Cardiac muscle cell (in vitro differentiated cells and primary cell): ENCODE results near the gene GPR27. TPM values are rescaled to one million over a fixed set of nuclear protein-coding genes. Genes with fewer than 3 reads are reported as not detected.

Experiments used
- DNase-seq, 2 donors: peaks; one replicate each; pipeline versions ENCODE4 v3.0.0 to v3.0.0-alpha.2; 2010 to 2017; ENCODE audit warnings: low read depth in 1 of 2, low spot score in 1 of 2
- H3K27ac ChIP-seq: fragments of 200-600 bp; sonication (generic); 2 replicates; pipeline ENCODE4 v1.5.1; 2016
- H3K27me3 ChIP-seq: fragments of 200-600 bp; sonication (generic); 2 replicates; pipeline ENCODE4 v1.6.0; 2016; ENCODE audit warnings: control low read depth
- H3K36me3 ChIP-seq: fragments of 200-600 bp; sonication (generic); 2 replicates; pipeline ENCODE4 v1.5.1; 2016; ENCODE audit warnings: control low read depth
- H3K4me1 ChIP-seq: fragments of 200-600 bp; sonication (generic); 2 replicates; pipeline ENCODE4 v1.8.1; 2017; ENCODE audit warnings: low read depth, mild to moderate bottlenecking, mixed run types
- H3K4me3 ChIP-seq: fragments of 200-600 bp; sonication (generic); 2 replicates; pipeline ENCODE4 v1.5.1; 2016; ENCODE audit warnings: mild to moderate bottlenecking
- H3K9me3 ChIP-seq: fragments of 200-600 bp; sonication (generic); 2 replicates; pipeline ENCODE4 v1.5.1; 2017; ENCODE audit warnings: low read depth, mild to moderate bottlenecking, control low read depth
- polyA plus RNA-seq: library from polyadenylated mRNA; unstranded; fragments of >200 nt; fragmentation: Nextera tagmentation; extraction: Ambion mirVana; gene quantifications from 2 replicates; pipeline ENCODE4 v1.2.1, GENCODE V29; 2016
- total RNA-seq: library from RNA; depleted of rRNA; stranded (reverse); fragments of >200 nt; gene quantifications from 2 replicates; pipeline ENCODE4 v1.2.3, GENCODE V29; 2016
- TF ChIP-seq, protein P1 (sequence below): IDR thresholded peaks from 2 replicates; pipeline ENCODE4 v1.5.1; 2012; ENCODE audit warnings: low read depth, mild to moderate bottlenecking, low read length

GPR27 gene
- total and polyA plus RNA-seq, 2 experiments from 2014 or later, result 12.9 to 23.8 TPM

DNA sequence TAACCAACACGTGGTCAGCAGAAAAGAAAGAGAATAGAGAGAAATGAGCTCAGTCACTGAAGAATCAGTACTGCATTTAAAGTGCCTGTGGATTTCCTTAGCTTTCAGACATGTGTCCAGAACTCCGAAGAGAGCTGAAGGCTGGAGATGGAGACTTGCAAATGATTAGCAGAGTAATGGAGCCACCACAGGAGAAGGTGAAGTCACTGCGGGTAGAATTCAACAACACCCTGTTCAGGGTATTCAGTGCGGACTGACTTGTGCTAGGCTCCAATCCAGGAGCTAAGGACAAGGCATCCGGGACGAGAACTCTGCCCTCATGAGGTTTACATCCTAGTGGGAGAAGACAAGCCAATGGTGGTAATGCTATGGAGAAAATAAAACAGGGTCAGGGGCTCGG lies 32.7 kb upstream of the GPR27 start:
- TF ChIP-seq, protein P1, sequence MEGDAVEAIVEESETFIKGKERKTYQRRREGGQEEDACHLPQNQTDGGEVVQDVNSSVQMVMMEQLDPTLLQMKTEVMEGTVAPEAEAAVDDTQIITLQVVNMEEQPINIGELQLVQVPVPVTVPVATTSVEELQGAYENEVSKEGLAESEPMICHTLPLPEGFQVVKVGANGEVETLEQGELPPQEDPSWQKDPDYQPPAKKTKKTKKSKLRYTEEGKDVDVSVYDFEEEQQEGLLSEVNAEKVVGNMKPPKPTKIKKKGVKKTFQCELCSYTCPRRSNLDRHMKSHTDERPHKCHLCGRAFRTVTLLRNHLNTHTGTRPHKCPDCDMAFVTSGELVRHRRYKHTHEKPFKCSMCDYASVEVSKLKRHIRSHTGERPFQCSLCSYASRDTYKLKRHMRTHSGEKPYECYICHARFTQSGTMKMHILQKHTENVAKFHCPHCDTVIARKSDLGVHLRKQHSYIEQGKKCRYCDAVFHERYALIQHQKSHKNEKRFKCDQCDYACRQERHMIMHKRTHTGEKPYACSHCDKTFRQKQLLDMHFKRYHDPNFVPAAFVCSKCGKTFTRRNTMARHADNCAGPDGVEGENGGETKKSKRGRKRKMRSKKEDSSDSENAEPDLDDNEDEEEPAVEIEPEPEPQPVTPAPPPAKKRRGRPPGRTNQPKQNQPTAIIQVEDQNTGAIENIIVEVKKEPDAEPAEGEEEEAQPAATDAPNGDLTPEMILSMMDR, result no peak
- H3K27ac ChIP-seq, result no peak overlapping the region
- H3K36me3 ChIP-seq, result no peaks in the 10 kb centered on the region
- DNase-seq, result no peak
- H3K4me3 ChIP-seq, result no peak overlapping the region
- peaks cover 34% of the 10 kb centered on the region for H3K27me3 ChIP-seq
- no peaks in the 10 kb centered on the region for H3K4me1 ChIP-seq
- no peaks in the 10 kb centered on the region for H3K9me3 ChIP-seq

DNA sequence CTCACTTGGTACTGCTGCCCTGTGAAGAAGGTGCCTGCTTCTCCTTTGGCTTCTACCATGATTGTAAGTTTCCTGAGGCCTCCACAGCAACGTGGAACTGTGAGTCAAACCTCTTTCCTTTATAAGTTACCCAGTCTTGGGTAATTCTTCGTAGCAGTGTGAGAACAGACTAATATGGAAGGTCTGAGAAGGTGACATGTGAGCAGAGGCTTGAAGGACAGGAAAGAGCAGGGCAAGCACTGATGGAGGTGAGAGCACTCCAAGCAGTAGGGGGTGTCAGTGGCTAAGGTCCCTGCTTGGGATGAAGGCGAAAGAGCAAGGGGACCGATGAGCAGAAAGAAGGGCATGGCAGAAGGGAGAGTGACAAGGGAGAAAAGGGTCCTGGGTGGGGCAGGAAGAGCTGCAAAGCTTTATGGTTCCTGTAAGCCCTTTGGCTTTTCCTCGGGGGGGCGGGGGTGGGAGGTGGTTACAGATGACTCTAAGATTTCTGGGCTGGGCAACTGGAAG lies 32.0 kb upstream of the GPR27 start:
- Histone ChIP-seq H3K9me3 (no peaks in the 10 kb centered on the region), H3K27ac (no peak overlapping the region), H3K4me1 (no peaks in the 10 kb centered on the region), H3K27me3 (peaks cover 41% of the 10 kb centered on the region), H3K36me3 (no peaks in the 10 kb centered on the region), H3K4me3 (no peak overlapping the region)
- DNase-seq, result no peak
- TF ChIP-seq, protein P1, result no peak

DNA sequence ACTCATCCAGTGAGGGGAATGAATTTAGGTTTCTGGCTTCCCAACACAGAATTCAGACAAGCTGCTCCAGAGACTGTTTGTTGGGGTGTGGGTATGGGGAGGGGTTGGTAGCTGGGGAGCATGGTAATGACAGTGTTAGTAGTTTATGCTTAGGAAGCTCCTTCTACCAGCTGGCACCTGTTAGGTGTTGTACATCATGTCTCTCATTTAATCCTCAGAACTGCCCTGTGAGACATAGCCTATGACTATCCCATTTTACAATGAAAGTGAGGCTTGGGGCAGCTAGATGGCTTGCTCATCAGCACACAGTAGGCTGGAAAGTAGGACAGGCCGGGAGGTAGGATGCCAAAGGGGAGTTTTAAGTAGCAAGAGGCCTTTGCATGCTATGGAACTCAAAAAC lies 31.0 kb upstream of the GPR27 start:
- no peak overlapping the region for H3K4me3 ChIP-seq
- no peak overlapping the region for H3K27ac ChIP-seq
- H3K4me1 ChIP-seq, result no peaks in the 10 kb centered on the region
- no peak for DNase-seq
- TF ChIP-seq, protein P1, result no peak
- H3K36me3 ChIP-seq, result no peaks in the 10 kb centered on the region
- no peaks in the 10 kb centered on the region for H3K9me3 ChIP-seq
- peaks cover 49% of the 10 kb centered on the region for H3K27me3 ChIP-seq

DNA sequence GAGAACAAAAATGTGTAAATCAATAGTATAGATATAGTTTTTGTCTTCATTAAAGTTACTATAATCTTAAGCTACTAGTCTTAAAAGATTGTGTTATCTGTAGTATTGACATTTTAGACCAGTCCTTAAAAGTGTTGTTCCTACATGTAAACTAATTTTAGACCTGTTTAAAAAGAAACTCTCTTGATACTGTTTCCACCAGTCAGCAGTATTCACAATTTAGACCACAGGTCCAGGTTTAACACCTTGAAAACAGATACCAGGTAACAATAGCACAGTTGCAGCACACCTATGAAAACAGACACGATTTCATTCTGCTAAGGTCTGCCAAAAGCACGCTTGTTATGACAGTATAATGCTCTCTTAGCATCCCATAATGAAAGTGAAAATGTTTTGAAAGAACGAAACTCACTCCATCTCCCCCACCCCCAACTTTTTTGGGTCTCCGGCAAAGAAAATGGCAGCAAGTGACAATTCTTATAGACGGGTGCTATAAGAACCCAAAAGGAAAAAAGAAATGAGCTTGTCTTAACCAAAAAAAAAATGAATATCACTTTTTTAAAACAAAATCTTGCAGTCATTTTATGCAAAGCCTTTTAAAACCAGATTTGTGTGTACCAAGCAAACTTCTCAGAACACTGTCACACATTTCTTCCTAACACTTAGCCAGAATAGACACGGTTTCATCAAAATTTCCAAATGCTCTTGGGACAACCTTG lies 30.0 kb upstream of the GPR27 start:
- no peak overlapping the region for H3K27ac ChIP-seq
- no peaks in the 10 kb centered on the region for H3K4me1 ChIP-seq
- DNase-seq, result no peak
- TF ChIP-seq, protein P1, result no peak
- no peaks in the 10 kb centered on the region for H3K36me3 ChIP-seq
- peak overlapping the region; percentile 90 for H3K4me3 ChIP-seq
- peaks cover 58% of the 10 kb centered on the region for H3K27me3 ChIP-seq
- H3K9me3 ChIP-seq, result no peaks in the 10 kb centered on the region

DNA sequence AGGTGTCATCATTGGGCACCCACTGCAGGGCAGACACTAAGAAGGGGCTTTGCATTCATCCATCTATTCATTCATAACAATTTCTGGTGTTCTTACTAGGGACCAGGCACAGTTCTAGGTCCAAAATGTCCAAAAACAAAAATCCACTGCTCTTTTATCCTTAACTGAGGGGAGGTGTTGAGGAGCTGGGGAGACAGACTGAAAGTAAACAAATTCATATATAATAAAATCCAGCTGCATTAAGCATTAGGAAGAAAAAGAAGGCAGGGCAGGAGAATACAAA lies 29.5 kb upstream of the GPR27 start:
- peaks cover 63% of the 10 kb centered on the region for H3K27me3 ChIP-seq
- H3K27ac ChIP-seq, result no peak overlapping the region
- H3K4me1 ChIP-seq, result no peaks in the 10 kb centered on the region
- peak overlapping the region; percentile 90 for H3K4me3 ChIP-seq
- TF ChIP-seq, protein P1, result no peak
- no peaks in the 10 kb centered on the region for H3K36me3 ChIP-seq
- no peaks in the 10 kb centered on the region for H3K9me3 ChIP-seq
- no peak for DNase-seq
